H9 (cell line): Measurements from ENCODE around the gene CADPS2. TPM values are rescaled to one million over a fixed set of nuclear protein-coding genes. Genes with fewer than 3 reads are reported as not detected.

ENCODE experiments used
- DNase-seq: peaks from one replicate; pipeline ENCODE4 v3.0.0-alpha.2; 2017
- H2AFZ ChIP-seq: one replicate; pipeline ENCODE4 v1.6.1; 2013; ENCODE audit warnings: mild to moderate bottlenecking, low read length, control low read depth, moderate library complexity
- H2AK5ac ChIP-seq: 2 replicates; pipeline ENCODE4 v1.6.1; 2013; ENCODE audit warnings: low read length, control low read depth, mixed read lengths; ENCODE audit not compliant: insufficient read length
- H2BK120ac ChIP-seq: one replicate; pipeline ENCODE4 v1.6.1; 2013; ENCODE audit warnings: low read depth, mild to moderate bottlenecking, low read length, control low read depth, inconsistent platforms; ENCODE audit not compliant: poor library complexity, severe bottlenecking
- H2BK12ac ChIP-seq: 2 replicates; pipeline ENCODE4 v1.6.1; 2013; ENCODE audit warnings: low read length, control low read depth, mixed read lengths, low read depth; ENCODE audit not compliant: insufficient read length
- H2BK15ac ChIP-seq: 2 replicates; pipeline ENCODE4 v1.6.1; 2013; ENCODE audit warnings: low read depth, low read length, control low read depth
- H2BK20ac ChIP-seq: one replicate; pipeline ENCODE4 v1.6.1; 2013; ENCODE audit warnings: low read depth, mild to moderate bottlenecking, low read length, control low read depth, inconsistent platforms; ENCODE audit not compliant: poor library complexity, severe bottlenecking
- H2BK5ac ChIP-seq: 2 replicates; pipeline ENCODE4 v1.6.1; 2013; ENCODE audit warnings: low read length, control low read depth, mixed read lengths; ENCODE audit not compliant: insufficient read length
- H3K14ac ChIP-seq: 2 replicates; pipeline ENCODE4 v1.6.1; 2013; ENCODE audit warnings: low read length, control low read depth; ENCODE audit not compliant: insufficient read depth
- H3K18ac ChIP-seq: 2 replicates; pipeline ENCODE4 v1.6.1; 2013; ENCODE audit warnings: low read depth, mild to moderate bottlenecking, mixed read lengths, low read length, control low read depth; ENCODE audit not compliant: insufficient read length
- H3K23ac ChIP-seq: 2 replicates; pipeline ENCODE4 v1.6.1; 2013; ENCODE audit warnings: low read length, control low read depth, mixed read lengths, low read depth; ENCODE audit not compliant: insufficient read length
- H3K23me2 ChIP-seq: 2 replicates; pipeline ENCODE4 v1.6.1; 2013; ENCODE audit warnings: low read depth, mild to moderate bottlenecking, mixed read lengths, low read length, control low read depth; ENCODE audit not compliant: insufficient read length, poor library complexity, severe bottlenecking
- H3K27ac ChIP-seq: 2 replicates; pipeline ENCODE4 v1.5.1; 2013; ENCODE audit warnings: low read length, control low read depth, mixed read lengths, low read depth; ENCODE audit not compliant: insufficient read length
- H3K27me3 ChIP-seq: 2 replicates; pipeline ENCODE4 v1.6.1; 2013; ENCODE audit warnings: low read length, control low read depth, inconsistent platforms; ENCODE audit not compliant: insufficient read depth
- H3K4ac ChIP-seq: 2 replicates; pipeline ENCODE4 v1.6.1; 2013; ENCODE audit warnings: low read depth, mild to moderate bottlenecking, control low read depth, inconsistent platforms, low read length, moderate library complexity
- H3K4me1 ChIP-seq: 2 replicates; pipeline ENCODE4 v1.6.1; 2013; ENCODE audit warnings: low read length, control low read depth, inconsistent platforms; ENCODE audit not compliant: insufficient read depth
- H3K4me2 ChIP-seq: 2 replicates; pipeline ENCODE4 v1.6.1; 2013; ENCODE audit warnings: low read length, control low read depth, mixed read lengths; ENCODE audit not compliant: insufficient read length, insufficient read depth
- H3K56ac ChIP-seq: 2 replicates; pipeline ENCODE4 v1.6.1; 2013; ENCODE audit warnings: low read depth, mild to moderate bottlenecking, mixed read lengths, low read length, control low read depth; ENCODE audit not compliant: insufficient read length
- H3K79me1 ChIP-seq: 2 replicates; pipeline ENCODE4 v1.6.1; 2013; ENCODE audit warnings: low read depth, mild to moderate bottlenecking, moderate library complexity, low read length, control low read depth, inconsistent platforms; ENCODE audit not compliant: insufficient read depth, poor library complexity, severe bottlenecking
- H3K79me2 ChIP-seq: 2 replicates; pipeline ENCODE4 v1.6.1; 2013; ENCODE audit warnings: low read length, control low read depth, inconsistent platforms; ENCODE audit not compliant: insufficient read depth
- H3K9ac ChIP-seq: 2 replicates; pipeline ENCODE4 v1.6.1; 2013; ENCODE audit warnings: low read length, control low read depth, mixed read lengths; ENCODE audit not compliant: insufficient read length; ENCODE audit errors: extremely low read depth
- H3K9me3 ChIP-seq: one replicate; pipeline ENCODE4 v1.6.1; 2013; ENCODE audit warnings: low read depth, low read length, inconsistent platforms; ENCODE audit not compliant: control insufficient read depth
- H3T11ph ChIP-seq: one replicate; pipeline ENCODE4 v1.6.1; 2013; ENCODE audit warnings: mild to moderate bottlenecking, low read length, control low read depth, inconsistent platforms
- H4K20me1 ChIP-seq: one replicate; pipeline ENCODE4 v1.6.1; 2013; ENCODE audit not compliant: control insufficient read depth, insufficient read length, insufficient read depth
- H4K5ac ChIP-seq: 2 replicates; pipeline ENCODE4 v1.6.1; 2013; ENCODE audit warnings: low read depth, mild to moderate bottlenecking, mixed read lengths, low read length, control low read depth; ENCODE audit not compliant: insufficient read length
- H4K8ac ChIP-seq: replicated peaks from 2 replicates; pipeline ENCODE4 v1.6.1; 2013; ENCODE audit warnings: low read length, control low read depth, mixed read lengths, low read depth; ENCODE audit not compliant: insufficient read length
- H4K91ac ChIP-seq: 2 replicates; pipeline ENCODE4 v1.6.1; 2013; ENCODE audit warnings: low read depth, mild to moderate bottlenecking, moderate library complexity, mixed read lengths, low read length, control low read depth; ENCODE audit not compliant: insufficient read length
- H3K27ac Mint-ChIP-seq, 3 experiments: 2 replicates in 2 of 3; 3 replicates in 1 of 3; pipeline ENCODE4 v1.8.0; 2020 to 2021; ENCODE audit warnings: mixed read lengths in 3 of 3, mild to moderate bottlenecking in 1 of 3, moderate library complexity in 1 of 3
- H3K27me3 Mint-ChIP-seq: 2 replicates; pipeline ENCODE4 v1.8.0; 2021; ENCODE audit warnings: low read depth, mild to moderate bottlenecking, moderate library complexity, mixed read lengths
- H3K36me3 Mint-ChIP-seq, 3 experiments: 2 replicates in 2 of 3; 3 replicates in 1 of 3; pipeline ENCODE4 v1.8.0; 2020 to 2021; ENCODE audit warnings: low read depth in 3 of 3, mixed read lengths in 3 of 3; ENCODE audit not compliant: insufficient read depth in 1 of 3
- H3K4me1 Mint-ChIP-seq, 2 experiments: 2 replicates each; pipeline ENCODE4 v1.8.0; 2020; ENCODE audit warnings: mixed read lengths in 2 of 2
- H3K4me3 Mint-ChIP-seq, 2 experiments: 2 replicates in 1 of 2; 3 replicates in 1 of 2; pipeline ENCODE4 v1.8.0; 2020 to 2021; ENCODE audit warnings: mild to moderate bottlenecking in 2 of 2, mixed read lengths in 2 of 2, moderate library complexity in 1 of 2
- H3K9me3 Mint-ChIP-seq, 2 experiments: 2 replicates in 1 of 2; 3 replicates in 1 of 2; pipeline ENCODE4 v1.8.0; 2020; ENCODE audit warnings: mild to moderate bottlenecking in 2 of 2, mixed read lengths in 2 of 2, moderate library complexity in 1 of 2
- WGBS: extraction: QIAGEN DNeasy Blood & Tissue Kit; methylation state at CpG from one replicate; pipeline ENCODE4 v1.1.7; 2013; ENCODE audit warnings: missing lambda C conversion rate, low lambda C conversion rate, mixed read lengths; ENCODE audit not compliant: insufficient read length; ENCODE audit errors: extremely low coverage; 5-methylcytosine and 5-hydroxymethylcytosine counted together
- total RNA-seq: library from RNA; stranded (reverse); gene quantifications from 2 replicates; pipeline ENCODE4 v1.2.1, GENCODE V29; 2021
- TF ChIP-seq, protein P1 (sequence below): fragments of 200-600 bp; sonication (generic); conservative IDR thresholded peaks from 3 replicates; pipeline ENCODE4 v1.8.0; 2021; ENCODE audit warnings: antibody characterized with exemption, mild to moderate bottlenecking

CADPS2 gene
- total RNA-seq, 1 experiment from 2014 or later, result 7.1 TPM

GRCh38 chr7:122532406-122533269 lies 353.6 kb downstream of the CADPS2 start:
- Histone ChIP-seq H2BK5ac (no peak overlapping the region), H3K79me1 (no peaks in the 10 kb centered on the region), H3K4me1 (no peaks in the 10 kb centered on the region; the same call in 1 of the 2 replicates), H3T11ph (no peak overlapping the region), H3K56ac (no peak overlapping the region), H3K4me2 (no peak overlapping the region), H2BK15ac (no peak overlapping the region), H2BK12ac (no peak overlapping the region), H4K20me1 (no peaks in the 10 kb centered on the region), H3K79me2 (no peaks in the 10 kb centered on the region), H3K23me2 (no peaks in the 10 kb centered on the region), H2BK20ac (no peak overlapping the region), H2AFZ (no peak overlapping the region), H4K5ac (no peak overlapping the region), H4K8ac (no peak overlapping the region), H3K9me3 (no peaks in the 10 kb centered on the region), H3K4ac (no peak overlapping the region), H3K14ac (no peak overlapping the region), H3K27me3 (no peaks in the 10 kb centered on the region), H3K27ac (no peak overlapping the region), H3K18ac (no peak overlapping the region), H3K23ac (no peak overlapping the region), H4K91ac (no peak overlapping the region), H2AK5ac (no peak overlapping the region), H2BK120ac (no peak overlapping the region), H3K9ac (no peak overlapping the region)
- peak; percentile 59 for DNase-seq
- H3K4me3 Mint-ChIP-seq, result peak overlapping the region; percentile 30 to 39; a peak in 3 of 5 replicates
- peaks cover 30 to 36% of the 10 kb centered on the region in 2 experiments for H3K4me1 Mint-ChIP-seq
- H3K27ac Mint-ChIP-seq, result 0 out of 7 replicates have a peak overlapping the region, but pooled peaks of 1 of the 3 experiments have one; percentile 44
- WGBS, result no CpG with 5 or more reads among the region's 9 CpGs
- no peaks in the 10 kb centered on the region for H3K36me3 Mint-ChIP-seq
- no peaks in the 10 kb centered on the region for H3K27me3 Mint-ChIP-seq
- H3K9me3 Mint-ChIP-seq, result no peaks in the 10 kb centered on the region
- TF ChIP-seq, protein P1, sequence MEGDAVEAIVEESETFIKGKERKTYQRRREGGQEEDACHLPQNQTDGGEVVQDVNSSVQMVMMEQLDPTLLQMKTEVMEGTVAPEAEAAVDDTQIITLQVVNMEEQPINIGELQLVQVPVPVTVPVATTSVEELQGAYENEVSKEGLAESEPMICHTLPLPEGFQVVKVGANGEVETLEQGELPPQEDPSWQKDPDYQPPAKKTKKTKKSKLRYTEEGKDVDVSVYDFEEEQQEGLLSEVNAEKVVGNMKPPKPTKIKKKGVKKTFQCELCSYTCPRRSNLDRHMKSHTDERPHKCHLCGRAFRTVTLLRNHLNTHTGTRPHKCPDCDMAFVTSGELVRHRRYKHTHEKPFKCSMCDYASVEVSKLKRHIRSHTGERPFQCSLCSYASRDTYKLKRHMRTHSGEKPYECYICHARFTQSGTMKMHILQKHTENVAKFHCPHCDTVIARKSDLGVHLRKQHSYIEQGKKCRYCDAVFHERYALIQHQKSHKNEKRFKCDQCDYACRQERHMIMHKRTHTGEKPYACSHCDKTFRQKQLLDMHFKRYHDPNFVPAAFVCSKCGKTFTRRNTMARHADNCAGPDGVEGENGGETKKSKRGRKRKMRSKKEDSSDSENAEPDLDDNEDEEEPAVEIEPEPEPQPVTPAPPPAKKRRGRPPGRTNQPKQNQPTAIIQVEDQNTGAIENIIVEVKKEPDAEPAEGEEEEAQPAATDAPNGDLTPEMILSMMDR, result peak; percentile 77
